ENCODE results near the gene KRT76.

Gene KRT76

GRCh38 chr12:52730793-52731192 is 46.4 kb downstream of the KRT76 start:
- DNase-seq (ENCODE audit: low spot score) = no peak

- no peak for DNase-seq (ENCODE audit: low spot score)
These were observed 46.8 kb downstream of the KRT76 start for GRCh38 chr12:52730383-52730782.

- no peak for DNase-seq (ENCODE audit: low spot score)
These were observed 48.0 kb downstream of the KRT76 start for GRCh38 chr12:52729147-52729546.

DNA sequence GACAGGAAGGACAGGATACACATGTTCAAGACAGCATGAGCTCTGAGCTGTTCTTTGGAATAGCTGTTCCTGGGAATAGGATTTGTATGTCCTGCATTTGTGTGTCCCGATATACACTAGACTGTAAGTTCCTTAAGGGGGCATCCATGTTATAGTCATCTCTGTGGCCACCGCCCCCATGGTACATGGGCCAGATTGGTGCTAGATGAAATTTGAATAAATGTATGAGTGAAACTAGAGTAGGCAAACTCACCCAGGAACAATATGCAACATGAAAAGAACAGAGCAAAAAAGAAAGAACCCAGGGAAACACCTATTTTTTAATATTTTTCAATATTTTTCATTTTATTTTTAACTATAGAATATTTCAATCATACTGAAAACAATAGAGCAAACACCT is 48.8 kb downstream of the KRT76 start:
- no peak for DNase-seq (ENCODE audit: low spot score)

GRCh38 chr12:52727037-52727436 is 50.1 kb downstream of the KRT76 start:
- no peak for DNase-seq (ENCODE audit: low spot score)

DNA sequence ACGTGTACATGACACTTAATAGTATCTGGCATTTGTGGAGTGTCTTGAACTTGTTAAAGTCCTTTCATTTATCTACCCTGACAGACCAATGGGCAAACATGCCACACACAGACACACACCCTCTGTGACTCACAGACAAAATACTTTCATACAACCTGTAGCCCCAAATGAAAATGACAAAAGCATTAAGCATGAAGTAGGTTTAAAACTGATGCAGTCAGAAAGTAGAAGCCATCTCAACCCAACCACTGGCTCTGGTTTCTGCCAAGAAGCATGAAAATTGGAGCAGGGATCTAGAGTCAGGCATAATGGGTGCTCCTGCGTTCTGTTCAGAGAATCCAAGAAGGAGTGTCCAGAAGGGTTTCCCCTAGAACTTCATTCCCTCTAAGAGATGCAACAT is 50.7 kb downstream of the KRT76 start:
- no peak for DNase-seq (ENCODE audit: low spot score)

- no peak for DNase-seq (ENCODE audit: low spot score)
These were observed 52.8 kb downstream of the KRT76 start for GRCh38 chr12:52724384-52724783.

GRCh38 chr12:52722680-52723079 is 54.5 kb downstream of the KRT76 start:
- no peak for DNase-seq (ENCODE audit: low spot score)

DNA sequence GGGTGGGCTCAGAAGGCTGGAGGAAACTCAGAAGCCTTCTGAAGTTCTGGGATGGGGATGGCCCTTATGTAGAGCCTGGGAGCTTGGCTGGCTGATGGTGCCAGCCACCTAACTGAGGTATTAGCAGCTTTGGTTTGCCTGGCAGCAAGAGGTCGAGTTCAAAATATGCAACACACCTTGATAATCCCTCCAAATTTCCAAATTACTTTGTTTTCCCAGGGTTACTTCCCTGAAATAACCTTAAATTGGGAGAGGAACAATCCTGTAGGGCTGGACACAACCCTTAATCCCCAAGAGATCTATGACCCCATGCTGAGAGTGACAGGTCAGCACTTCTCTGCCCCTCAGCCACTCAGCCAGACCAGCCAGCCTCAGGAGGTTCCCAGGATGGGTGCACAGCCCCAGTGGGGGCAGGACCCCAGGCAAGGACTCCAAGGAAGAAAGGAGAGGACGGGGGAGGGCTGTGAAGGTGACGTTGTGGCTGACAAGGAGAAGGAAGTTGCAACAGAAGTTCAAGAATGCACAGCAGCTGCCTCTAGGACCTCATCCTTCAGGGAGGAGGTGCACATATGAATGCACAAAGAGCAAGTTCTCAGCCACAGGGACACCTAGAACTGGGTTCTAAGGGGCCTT is 55.2 kb downstream of the KRT76 start:
- DNase-seq (ENCODE audit: low spot score) = no peak

DNA sequence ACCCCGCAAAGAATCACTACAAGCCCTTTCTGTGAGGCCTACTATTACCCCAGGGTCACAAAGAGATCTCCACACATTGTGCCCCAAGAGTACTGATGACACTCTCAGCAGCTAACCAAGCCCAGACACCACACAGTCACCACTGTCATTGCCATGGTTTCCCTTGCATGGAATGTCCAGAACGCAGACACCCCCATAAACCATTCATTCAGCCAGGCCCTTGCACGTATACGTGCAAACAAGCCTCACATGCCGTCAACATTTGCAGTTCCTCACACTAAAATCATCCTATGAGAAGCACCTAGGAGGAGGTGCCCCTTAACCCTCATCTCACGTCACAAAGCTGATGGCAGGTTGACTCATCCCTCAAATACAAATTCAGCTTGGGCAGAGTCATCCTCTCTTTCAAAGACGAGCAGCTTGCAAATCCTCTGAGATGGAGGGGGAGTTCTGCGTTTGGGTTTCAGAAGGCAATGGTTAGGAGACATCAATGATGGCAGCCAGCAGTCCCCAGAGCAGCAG is 56.7 kb downstream of the KRT76 start:
- DNase-seq (ENCODE audit: low spot score) = no peak
